Measurements from ENCODE around the gene TMEM108.

The TMEM108 gene

DNA sequence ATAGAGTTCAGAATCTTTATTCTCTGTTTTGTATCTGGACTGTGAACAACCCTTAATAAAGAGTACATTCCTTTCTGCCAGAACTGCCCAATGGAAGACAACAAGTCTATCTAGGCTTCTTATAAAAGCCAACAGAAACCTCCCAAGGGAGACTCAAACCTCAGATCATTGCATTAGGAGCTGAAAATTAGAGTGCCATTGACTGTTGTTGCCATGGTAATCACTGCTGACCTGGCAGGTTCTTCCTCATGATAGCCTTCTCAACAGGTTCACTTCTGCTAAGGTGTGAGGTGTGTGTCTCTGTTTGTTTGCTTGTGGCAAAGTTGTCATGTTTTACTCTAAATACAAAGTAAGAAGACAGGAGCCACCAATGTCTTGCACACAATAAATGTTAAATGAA is 79.2 kb downstream of the TMEM108 start:
- no peak for DNase-seq (ENCODE audit: low read depth, low spot score)

DNA sequence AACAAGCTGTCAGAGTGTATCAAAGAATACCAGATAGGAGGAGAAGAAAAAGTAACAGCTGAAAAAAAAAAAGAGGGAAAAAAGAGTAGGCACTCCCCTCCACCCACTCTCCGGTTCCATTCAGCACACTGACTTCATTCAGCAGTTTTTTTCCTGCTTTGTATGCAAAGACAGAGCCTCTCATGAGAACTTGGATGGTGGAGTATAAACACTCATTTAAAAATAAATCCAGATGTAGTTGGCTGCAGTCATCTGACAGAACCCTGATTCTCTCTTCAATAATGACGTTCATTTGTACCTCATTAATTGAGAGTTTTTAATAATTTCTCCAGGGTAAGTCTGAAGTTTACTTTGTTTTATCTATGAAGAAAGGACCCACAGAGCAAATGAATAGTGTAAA is 81.0 kb downstream of the TMEM108 start:
- no peak for DNase-seq (ENCODE audit: low read depth, low spot score)

- DNase-seq (ENCODE audit: low read depth, low spot score) = no peak
These were observed 83.3 kb downstream of the TMEM108 start for GRCh38 chr3:133121450-133121849.

DNA sequence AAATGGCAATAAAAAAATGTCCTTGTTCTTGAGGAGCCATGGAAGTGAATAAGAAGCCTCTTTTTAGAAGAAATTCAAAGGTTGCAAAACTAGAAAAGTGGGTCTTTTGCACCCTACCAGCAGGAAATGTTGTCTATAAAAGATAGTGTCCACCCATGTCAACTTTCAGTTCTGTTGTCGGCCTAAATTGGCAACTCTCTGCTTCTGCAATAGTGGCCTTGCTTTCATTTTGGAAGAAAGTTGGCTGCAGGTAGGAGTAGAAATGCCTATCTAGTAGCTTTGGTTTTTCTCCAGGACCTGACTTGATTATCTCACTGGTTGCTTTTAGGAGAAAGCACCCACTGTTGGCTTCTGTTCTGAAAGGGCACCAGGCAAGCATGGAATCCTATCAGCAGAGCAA is 85.4 kb downstream of the TMEM108 start:
- DNase-seq (ENCODE audit: low read depth, low spot score) = no peak

GRCh38 chr3:133124511-133124910 is 86.3 kb downstream of the TMEM108 start:
- no peak for DNase-seq (ENCODE audit: low read depth, low spot score)

GRCh38 chr3:133125171-133125570 is 87.0 kb downstream of the TMEM108 start:
- DNase-seq (ENCODE audit: low read depth, low spot score) = no peak

- no peak for DNase-seq (ENCODE audit: low read depth, low spot score)
These were observed 87.6 kb downstream of the TMEM108 start for GRCh38 chr3:133125802-133126201.

GRCh38 chr3:133127381-133127780 is 89.2 kb downstream of the TMEM108 start:
- DNase-seq (ENCODE audit: low read depth, low spot score) = no peak

- no peak for DNase-seq (ENCODE audit: low read depth, low spot score)
These were observed 92.0 kb downstream of the TMEM108 start for GRCh38 chr3:133130168-133130567.

DNA sequence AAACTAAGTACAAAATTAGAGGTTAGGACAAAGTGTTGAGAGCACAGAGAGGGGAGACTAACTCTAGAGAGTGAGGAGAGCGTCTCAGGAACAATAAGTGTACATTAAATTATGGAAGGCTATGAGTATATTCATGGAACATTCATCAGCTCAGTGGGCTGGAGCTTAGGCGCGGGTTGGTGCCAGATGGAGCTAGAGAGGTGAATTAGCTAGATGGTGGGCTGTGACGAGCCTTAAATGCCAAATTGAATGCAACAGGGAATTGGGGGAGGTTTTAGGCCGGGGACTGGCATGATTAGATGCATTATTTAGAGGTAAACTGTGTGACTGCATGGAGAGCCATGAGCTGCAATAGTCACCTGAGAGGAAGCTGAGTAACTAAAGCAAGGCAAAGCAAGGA is 97.1 kb downstream of the TMEM108 start:
- no peak for DNase-seq (ENCODE audit: low read depth, low spot score)

DNA sequence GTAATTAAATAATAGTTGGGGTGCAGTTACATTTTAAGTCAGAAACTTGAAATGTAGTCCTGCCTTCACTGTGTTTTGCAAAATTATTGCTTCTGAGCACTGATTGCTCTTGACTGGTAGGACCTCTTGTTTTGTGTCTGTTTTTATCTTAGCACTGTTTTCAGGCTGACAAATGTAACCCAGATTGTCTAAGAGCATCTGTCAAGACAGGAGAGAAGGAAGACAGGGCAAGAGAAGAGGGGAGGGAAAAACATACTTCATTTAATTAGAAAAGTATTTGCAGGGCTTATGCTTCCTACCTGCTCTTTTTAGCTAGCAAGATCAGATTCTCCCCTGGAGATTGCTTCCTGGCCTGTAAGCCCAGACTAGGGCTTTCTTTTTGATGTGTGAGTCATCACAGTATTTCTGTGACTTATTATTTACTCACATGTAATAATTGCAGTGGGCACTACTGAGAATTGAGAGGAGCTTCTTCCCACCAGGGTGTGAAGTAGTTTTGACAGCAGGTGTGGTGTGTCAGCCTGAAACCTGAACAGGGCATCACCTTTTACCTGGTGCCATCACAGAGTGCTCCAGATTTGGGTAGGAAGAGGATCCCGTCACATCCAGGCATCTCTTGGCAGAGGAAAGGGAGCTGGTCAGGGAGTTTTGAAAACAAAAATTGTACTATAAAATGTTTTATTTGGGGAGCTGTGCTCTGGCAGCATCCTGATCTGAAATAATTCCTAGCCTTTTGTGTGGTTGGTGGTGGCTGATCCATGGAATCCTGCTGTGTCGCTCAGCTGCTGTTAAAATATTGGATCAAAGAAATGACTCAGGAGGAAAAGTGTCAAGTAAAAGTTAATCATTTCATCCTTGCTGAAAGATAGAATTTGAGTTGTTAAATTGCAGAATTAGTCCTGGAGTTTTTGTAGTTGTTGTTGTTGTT is 98.2 kb downstream of the TMEM108 start:
- DNase-seq (ENCODE audit: low read depth, low spot score) = no peak

- DNase-seq (ENCODE audit: low read depth, low spot score) = no peak
These were observed 99.1 kb downstream of the TMEM108 start for GRCh38 chr3:133137042-133137996.

GRCh38 chr3:133138017-133138416 is 99.8 kb downstream of the TMEM108 start:
- no peak for DNase-seq (ENCODE audit: low read depth, low spot score)

GRCh38 chr3:133152056-133152455 is 113.9 kb downstream of the TMEM108 start:
- no peak for DNase-seq (ENCODE audit: low read depth, low spot score)

DNA sequence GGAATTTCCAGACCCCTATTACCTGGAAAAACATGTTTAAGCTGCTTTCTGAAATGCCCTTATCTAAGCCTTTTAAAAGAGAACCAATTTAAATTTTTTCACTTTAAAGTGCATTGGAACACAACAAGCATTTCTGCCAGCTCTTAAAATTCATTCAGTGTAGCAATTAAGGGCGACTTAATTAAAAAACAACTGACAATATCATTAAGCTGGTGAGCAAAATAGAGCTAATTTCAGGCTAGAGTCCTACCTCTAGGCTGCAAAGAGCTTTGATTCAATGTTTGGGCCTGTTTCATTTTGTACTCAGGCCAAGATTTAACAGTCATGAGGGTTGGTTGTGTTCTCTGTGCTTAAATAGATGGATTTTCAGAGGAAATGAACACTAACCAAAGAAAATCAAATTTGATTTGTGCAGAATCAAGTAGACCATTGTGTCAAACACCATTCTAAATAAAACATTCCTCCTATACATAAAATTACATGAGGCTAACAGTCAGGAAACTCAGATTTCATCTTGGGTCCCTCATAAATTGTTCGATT is 114.6 kb downstream of the TMEM108 start:
- DNase-seq (ENCODE audit: low read depth, low spot score) = no peak

DNA sequence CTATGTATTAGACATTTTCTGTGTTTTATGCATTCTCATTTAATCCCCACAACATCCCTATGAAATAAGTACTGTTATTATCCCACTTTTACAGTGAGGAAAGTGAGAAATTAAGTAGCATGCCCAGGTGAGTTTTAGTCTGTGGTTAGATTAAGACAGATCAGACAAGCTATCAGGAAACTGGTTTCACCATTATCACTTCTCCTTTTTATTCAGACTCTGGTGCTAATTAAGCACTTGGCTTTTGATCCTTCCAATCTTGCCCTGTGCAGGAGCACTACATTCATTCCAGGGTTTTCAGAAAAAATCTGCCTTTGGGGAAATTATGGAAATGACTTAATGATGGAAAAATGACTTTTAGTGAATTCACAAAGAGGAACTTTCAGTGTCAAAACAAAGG is 115.2 kb downstream of the TMEM108 start:
- DNase-seq (ENCODE audit: low read depth, low spot score) = no peak

DNA sequence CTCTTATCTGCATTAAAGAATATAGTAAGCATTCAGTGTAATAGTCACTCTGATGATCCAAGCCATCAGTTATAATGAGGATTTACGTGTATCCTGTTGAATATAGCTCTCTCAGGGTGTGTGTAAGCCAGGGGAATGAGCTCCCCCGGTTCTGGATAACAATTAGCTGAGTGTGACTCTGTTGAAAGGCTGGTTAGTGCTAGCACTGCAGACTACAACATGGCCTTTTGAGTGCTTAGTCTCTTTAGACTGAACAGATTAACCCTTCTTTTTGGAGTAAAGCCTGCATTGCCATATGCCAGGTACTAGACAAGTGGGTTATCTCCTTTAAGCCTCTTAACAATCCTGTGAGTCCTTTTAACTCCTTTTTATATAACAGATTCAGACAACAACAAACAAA is 119.5 kb downstream of the TMEM108 start:
- DNase-seq (ENCODE audit: low read depth, low spot score) = no peak

DNA sequence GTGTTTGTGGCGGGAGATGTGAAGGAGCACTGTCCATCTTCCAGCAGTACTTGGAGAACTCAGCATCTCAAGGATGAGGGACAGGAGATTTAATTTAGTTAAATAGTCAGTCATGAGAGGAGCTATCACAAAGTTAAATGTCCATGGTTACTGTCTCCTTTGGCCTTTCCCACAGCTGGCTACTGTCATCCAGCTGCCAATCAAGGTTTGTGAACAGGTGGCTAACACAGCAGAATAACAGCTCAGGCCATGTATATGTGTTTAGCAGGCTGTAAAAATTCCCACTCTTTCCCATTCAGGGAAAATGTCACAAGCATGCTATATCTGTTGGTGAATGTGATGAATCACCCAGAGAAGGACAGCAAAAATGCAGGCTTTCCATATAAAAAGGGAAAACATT is 120.5 kb downstream of the TMEM108 start:
- DNase-seq (ENCODE audit: low read depth, low spot score) = no peak

DNA sequence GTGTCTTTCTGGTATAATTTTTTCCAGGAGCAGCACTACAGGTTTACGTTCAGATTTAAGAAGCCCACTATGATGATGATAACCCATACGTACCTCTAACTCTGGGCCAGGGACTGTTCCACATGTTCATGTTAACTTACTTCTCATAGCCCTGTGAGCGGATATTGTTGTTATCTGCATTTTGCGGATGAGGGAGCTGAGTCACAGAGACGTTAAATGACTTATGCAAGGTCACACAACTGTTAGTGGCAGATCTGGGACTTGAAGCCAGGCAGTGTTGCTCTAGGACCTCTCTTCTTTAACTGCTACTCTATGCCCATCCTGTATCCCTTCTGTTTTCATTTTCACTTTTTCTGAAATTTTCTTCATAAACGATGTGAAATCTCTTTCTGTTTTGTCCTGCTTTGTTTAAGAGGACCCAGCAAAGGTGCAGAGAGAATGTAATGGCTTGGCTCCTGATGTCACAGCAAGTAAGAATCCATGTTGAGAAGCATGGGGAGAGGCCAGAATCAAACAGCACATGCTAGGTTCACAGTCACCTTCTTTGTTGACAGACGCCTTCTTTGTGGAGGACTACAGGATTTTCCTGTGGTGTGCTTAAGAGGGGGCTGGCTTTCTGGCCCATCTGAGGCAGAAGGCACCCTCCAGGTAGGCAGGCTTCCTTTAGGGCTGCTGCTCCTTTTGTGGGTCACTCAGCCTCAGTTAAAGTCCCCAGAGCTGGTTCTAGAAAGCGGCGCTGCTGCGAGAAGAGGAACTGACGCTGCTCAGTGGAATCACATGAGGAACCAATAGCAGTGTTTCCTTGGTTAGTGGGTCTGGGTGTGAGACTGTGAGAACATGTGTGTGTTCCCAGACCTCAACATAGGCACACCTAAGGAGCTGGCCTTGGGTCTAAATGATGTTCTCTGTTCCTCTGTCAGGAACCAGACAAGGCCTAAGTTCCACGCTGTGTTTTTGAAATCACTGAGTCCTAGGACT is 121.6 kb downstream of the TMEM108 start:
- DNase-seq (ENCODE audit: low read depth, low spot score) = no peak

- no peak for DNase-seq (ENCODE audit: low read depth, low spot score)
These were observed 123.5 kb downstream of the TMEM108 start for GRCh38 chr3:133161656-133162055.

DNA sequence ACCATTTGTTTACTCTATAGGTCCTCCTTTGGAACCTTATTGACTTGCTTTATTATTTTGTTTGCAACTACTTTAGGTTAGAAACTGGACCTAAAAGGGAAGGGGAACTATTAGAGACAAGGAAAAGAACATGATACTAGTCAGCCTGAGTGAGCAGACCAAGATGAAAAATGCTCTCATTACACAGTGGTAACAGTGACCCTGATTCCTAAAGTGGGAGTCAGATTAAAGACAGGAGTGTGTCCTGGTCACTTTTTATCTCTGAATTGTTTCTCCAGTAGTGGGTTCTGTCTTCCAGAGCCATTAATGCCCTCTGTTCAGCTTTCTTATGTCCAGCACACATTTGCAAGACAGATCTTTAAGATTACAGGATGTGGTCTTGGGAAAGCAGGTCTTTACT is 124.1 kb downstream of the TMEM108 start:
- DNase-seq (ENCODE audit: low read depth, low spot score) = no peak

Data from activated naive CD8-positive, alpha-beta T cell treated with anti-CD3 and anti-CD28 coated beads, Interleukin-2, amount 50 U/mL, for 16 hours (primary cell).